NCI-H1930 (cell line): ENCODE measurements around the gene TNFRSF13B.
"Not testable (repeated sequence)": the region's sequence is repeated elsewhere in the genome, so short reads cannot be mapped to it uniquely, and the experiment has no call there.

ENCODE experiments used
- DNase-seq, 2 experiments: peaks; one replicate each; lab custom pipeline; 2025; lab: John Stamatoyannopoulos, UW

Gene TNFRSF13B

DNA sequence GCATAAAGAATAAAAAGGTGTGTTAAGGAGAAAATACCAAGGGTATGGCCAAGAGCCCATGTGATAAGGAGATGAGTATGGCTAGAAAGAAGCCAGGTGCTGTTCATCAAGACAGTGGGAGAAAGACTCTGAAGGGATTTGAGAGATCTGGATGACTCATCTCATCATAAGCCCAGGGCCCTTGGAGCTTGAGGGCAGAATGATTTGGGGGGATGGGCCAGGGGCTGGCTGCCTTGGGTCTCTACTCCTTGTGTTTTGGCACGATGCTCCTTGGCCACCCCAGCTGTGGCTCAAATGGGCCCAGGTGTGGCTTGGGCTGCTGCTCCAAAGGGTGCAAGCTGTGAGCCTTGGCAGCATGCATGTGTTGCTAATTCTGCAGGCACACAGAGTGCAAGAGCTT, 14.5 kb upstream of the TNFRSF13B start:
- DNase-seq: no peak

DNA sequence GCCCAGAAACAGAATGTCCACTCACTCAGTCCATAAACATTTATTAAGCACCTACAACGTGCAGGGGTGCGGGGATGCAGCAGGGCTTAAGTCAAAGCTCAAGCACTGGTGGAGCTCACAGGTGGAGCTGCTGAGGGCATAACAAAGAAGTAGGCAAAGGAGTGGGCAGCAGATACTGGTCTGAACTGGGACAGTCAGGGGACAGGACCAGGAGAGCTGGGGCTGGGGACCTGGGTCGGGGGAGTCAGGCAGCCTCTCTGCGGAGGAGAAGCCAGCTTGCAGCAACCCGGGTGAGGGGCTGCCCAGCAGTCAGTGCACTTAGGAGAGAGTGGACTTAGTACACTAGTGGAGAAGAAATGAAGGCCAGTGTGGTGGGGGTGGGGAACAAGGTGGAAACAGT, 10.0 kb upstream of the TNFRSF13B start:
- no peak for DNase-seq

DNA sequence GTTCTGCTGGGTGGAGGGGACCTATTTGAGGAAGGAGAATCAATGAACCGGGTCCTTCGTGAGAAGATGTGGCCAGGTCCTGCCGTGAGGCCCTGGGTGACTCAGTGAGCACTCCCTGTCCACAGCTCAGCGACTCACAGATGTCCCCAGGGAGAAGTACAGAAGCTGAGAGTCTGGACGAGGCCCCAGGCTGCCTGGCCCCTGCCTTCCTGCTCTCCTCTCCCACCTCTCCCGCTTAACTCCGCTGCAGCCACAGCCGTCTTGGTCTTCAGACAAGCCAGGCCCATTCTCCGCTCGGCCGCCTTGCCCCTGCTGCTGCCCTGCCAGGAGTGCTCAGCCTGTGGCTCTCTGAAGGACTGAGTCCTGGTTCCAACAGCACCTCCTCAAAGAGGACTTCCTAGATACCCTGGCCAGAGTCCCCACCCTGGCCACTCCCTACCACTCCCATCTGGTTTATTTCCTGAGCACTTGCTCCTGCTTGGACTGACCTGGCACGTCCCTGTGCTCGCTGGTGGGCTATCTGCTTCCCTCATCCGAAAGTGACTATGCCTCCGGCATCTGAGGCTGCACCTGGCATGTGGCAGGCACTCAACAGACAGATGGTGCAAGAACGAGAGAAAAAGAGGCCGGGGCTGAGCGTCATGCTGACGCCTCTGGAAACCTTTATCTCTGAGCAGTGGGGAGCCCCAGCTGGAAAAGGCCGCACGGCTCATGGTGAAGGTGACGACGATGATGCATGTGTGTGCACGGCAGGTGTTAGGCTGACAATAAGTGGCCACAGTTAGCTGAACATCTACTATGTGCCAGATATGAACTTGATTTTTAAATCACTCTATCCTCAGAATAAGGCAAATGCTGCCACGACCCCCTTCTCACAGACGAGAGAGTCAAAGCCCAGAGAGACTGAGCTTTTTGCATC, 9.2 kb upstream of the TNFRSF13B start:
- no peak for DNase-seq

GRCh38 chr17:16980061-16980460, 8.1 kb upstream of the TNFRSF13B start:
- no peak for DNase-seq

DNA sequence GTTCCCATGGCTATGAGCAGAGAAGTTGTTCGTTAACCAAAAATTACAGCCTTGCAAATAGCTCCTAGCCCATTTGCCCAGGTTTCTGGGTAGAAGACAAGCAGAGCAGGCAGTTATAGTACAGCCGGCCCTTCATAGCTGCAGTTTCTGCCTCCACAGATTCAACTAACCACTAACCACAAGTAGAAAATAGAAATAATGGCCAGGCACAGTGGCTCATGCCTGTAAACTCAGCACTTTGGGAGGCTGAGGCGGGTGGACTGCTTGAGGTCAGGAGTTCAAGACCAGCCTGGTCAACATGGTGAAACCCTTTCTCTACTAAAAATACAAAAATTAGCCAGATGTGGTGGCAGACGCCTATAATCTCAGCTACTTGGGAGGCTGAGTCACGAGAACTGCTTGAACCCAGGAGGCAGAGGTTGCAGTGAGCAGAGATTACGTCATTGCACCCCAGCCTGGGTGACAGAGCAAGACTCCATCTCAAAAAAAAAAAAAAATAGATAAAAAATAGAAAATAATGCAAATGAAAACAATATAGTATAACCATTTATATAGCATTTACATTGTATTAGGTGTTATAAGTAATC, 7.4 kb upstream of the TNFRSF13B start:
- not testable (repeated sequence) for DNase-seq

DNA sequence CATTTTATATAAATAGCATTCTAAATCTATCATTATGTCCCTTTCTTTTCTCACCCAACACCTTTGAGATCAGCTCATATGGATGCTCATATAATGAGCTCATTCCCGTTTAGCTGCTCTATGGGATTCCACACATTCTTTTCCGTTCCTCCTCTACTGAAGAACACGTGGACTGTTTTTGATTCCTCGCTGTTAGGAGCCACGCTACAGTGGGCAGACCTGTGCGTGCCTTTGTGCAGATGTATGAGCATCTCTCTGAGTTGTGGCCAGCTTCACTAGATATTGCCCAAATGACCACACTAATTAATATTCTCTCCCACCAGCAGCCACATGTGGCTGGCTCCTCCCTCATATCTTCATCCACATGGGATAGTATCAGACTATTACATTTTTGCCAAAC, 6.0 kb upstream of the TNFRSF13B start:
- no peak for DNase-seq

DNA sequence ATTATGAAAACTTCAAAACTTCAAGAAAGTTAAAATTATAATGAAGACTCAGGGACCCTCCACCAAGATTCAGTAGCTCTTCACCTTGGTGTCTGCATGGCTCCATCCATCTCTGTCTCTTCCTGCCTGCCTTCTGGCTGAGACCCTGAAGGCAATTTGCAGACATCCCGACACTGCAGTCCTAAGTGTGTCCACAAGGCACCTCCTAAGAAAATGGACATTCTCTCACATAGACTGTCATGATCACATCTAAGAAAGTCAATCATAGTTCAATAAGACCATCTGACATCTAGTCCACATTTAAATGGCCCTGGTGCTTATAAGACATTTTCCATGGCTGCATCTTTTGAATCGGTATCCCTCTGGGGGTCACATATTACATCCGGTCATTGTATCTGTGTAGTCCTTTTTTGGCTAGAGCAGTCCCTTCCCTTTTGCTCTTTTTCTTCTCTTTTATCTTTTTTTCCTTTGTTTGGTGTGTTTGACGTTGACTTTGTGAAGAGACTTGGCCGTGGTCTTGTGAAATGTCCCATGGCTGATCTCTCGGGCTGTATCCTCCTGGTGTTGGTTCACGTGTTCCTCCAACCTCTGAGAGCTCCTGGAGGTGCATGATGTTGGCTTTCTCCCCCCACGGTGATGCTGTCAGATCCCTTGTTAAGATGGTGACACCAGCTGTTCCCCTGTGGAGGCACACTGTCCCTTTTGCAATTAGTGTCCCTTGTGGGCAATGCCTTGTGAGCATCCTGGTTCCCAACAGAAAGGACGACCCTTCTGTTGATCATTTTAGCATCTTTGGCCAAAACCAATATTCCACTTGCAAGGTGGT, 5.0 kb upstream of the TNFRSF13B start:
- DNase-seq: no peak

- no peak for DNase-seq
Observed at GRCh38 chr17:16975744-16976625, 4.1 kb upstream of the TNFRSF13B start.

- DNase-seq: no peak
Observed at GRCh38 chr17:16975277-16975651, 3.3 kb upstream of the TNFRSF13B start.

- no peak for DNase-seq
Observed at GRCh38 chr17:16974569-16975276, 2.8 kb upstream of the TNFRSF13B start.

GRCh38 chr17:16973760-16974540, 2.0 kb upstream of the TNFRSF13B start:
- DNase-seq: no peak

- not testable (repeated sequence) for DNase-seq
Observed at GRCh38 chr17:16973043-16973442, 1.1 kb upstream of the TNFRSF13B start.

- DNase-seq: no peak
Observed at GRCh38 chr17:16972346-16972745, 428 bp upstream of the TNFRSF13B start.

- DNase-seq: no peak
Observed at GRCh38 chr17:16969931-16970906, 1.7 kb downstream of the TNFRSF13B start.

GRCh38 chr17:16968786-16969185, 3.1 kb downstream of the TNFRSF13B start:
- DNase-seq: no peak

DNA sequence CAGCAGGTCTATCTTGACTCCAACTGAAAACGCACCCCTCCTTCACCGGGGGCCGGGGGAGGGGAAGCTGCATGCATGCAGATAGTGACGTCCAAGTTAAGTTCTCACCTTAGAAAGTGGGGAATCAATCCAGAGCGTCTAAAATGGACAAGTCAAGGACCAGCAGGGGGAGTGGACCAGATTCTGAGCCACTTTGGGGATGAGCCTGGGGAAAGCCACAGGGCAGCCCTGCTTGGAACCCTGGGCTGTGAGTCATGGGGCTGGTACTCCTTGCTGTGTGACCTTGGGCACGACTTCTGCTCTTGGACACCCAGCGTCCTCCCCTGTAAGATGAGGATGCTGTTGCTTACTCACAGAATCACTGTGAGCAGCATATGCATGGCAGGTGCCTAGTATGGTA, 9.1 kb downstream of the TNFRSF13B start:
- DNase-seq: no peak

DNA sequence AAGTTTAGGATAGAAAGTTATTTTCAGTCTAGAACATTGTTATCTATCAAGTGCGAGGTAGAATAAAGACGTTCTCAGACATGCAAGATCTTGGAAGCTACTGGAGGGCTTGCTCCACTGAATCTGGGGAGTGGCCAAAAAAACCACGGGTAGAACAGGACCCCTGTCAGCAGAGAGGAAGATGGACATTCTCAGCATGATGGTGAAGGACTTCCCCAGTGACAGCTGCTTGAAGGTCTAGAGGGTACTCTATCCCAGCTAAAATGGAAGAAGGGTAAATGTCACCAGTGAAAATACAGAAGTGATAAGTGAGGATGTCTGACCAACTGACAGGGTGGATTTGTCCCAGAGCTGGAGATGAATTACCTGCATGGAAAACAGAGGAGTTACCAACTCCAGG, 10.1 kb downstream of the TNFRSF13B start:
- DNase-seq: no peak

- not testable (repeated sequence) for DNase-seq
Observed at GRCh38 chr17:16961022-16961421, 10.9 kb downstream of the TNFRSF13B start.

GRCh38 chr17:16955011-16955410, 16.9 kb downstream of the TNFRSF13B start:
- not testable (repeated sequence) for DNase-seq
